ENCODE results near the gene NAA16.

The NAA16 gene

GRCh38 chr13:41282129-41282571 lies 28.9 kb upstream of the NAA16 start:
- Histone ChIP-seq H3K9ac (ENCODE audit: insufficient read length) (no peak overlapping the region), H3K36me3 (ENCODE audit: insufficient read depth, low read length) (no peaks in the 10 kb centered on the region), H3K4me3 (no peak overlapping the region), H3K9me3 (ENCODE audit: low read depth, low read length) (no peaks in the 10 kb centered on the region), H3K27ac (no peak overlapping the region)
- DNase-seq (ENCODE audit: low read depth, low spot score) = no peak
- TF ChIP-seq POLR2AphosphoS5 (IDR thresholded peaks at IDR 0.05; ENCODE audit: borderline replicate concordance, low read depth, low read length) = no peak
- TF ChIP-seq EZH2 (IDR thresholded peaks at IDR 0.05) = no peak
- no peak for TF ChIP-seq FOXP2 (optimal IDR thresholded peaks at IDR 0.05; ENCODE audit: control extremely low read depth, extremely low read length, insufficient read depth)

- DNase-seq (ENCODE audit: low read depth, low spot score) = no peak
- H3K9ac ChIP-seq (ENCODE audit: insufficient read length) = no peak overlapping the region
- no peaks in the 10 kb centered on the region for H3K36me3 ChIP-seq (ENCODE audit: insufficient read depth, low read length)
- H3K27ac ChIP-seq = no peak overlapping the region
- TF ChIP-seq EZH2 (IDR thresholded peaks at IDR 0.05) (no peak), POLR2AphosphoS5 (IDR thresholded peaks at IDR 0.05; ENCODE audit: borderline replicate concordance, low read depth, low read length) (no peak), FOXP2 (optimal IDR thresholded peaks at IDR 0.05; ENCODE audit: control extremely low read depth, extremely low read length, insufficient read depth) (no peak)
- no peak overlapping the region for H3K4me3 ChIP-seq
- H3K9me3 ChIP-seq (ENCODE audit: low read depth, low read length) = no peaks in the 10 kb centered on the region
Observed at GRCh38 chr13:41284512-41285288, 26.4 kb upstream of the NAA16 start.

GRCh38 chr13:41286370-41286769 lies 24.7 kb upstream of the NAA16 start:
- Histone ChIP-seq H3K27ac (no peak overlapping the region), H3K9ac (ENCODE audit: insufficient read length) (no peak overlapping the region), H3K9me3 (ENCODE audit: low read depth, low read length) (no peaks in the 10 kb centered on the region), H3K4me3 (no peak overlapping the region), H3K36me3 (ENCODE audit: insufficient read depth, low read length) (no peaks in the 10 kb centered on the region)
- no peak for TF ChIP-seq FOXP2 (optimal IDR thresholded peaks at IDR 0.05; ENCODE audit: control extremely low read depth, extremely low read length, insufficient read depth)
- TF ChIP-seq POLR2AphosphoS5 (IDR thresholded peaks at IDR 0.05; ENCODE audit: borderline replicate concordance, low read depth, low read length) = no peak
- TF ChIP-seq EZH2 (IDR thresholded peaks at IDR 0.05) = no peak
- DNase-seq (ENCODE audit: low read depth, low spot score) = no peak

- TF ChIP-seq FOXP2 (optimal IDR thresholded peaks at IDR 0.05; ENCODE audit: control extremely low read depth, extremely low read length, insufficient read depth) (no peak), EZH2 (IDR thresholded peaks at IDR 0.05) (no peak), POLR2AphosphoS5 (IDR thresholded peaks at IDR 0.05; ENCODE audit: borderline replicate concordance, low read depth, low read length) (no peak)
- Histone ChIP-seq H3K9ac (ENCODE audit: insufficient read length) (no peak overlapping the region), H3K4me3 (no peak overlapping the region), H3K27ac (no peak overlapping the region), H3K36me3 (ENCODE audit: insufficient read depth, low read length) (no peaks in the 10 kb centered on the region), H3K9me3 (ENCODE audit: low read depth, low read length) (no peaks in the 10 kb centered on the region)
- DNase-seq (ENCODE audit: low read depth, low spot score) = no peak
Observed at GRCh38 chr13:41289463-41289881, 21.6 kb upstream of the NAA16 start.

GRCh38 chr13:41291246-41291645 lies 19.8 kb upstream of the NAA16 start:
- TF ChIP-seq FOXP2 (optimal IDR thresholded peaks at IDR 0.05; ENCODE audit: control extremely low read depth, extremely low read length, insufficient read depth) (no peak), POLR2AphosphoS5 (IDR thresholded peaks at IDR 0.05; ENCODE audit: borderline replicate concordance, low read depth, low read length) (no peak), EZH2 (IDR thresholded peaks at IDR 0.05) (no peak)
- H3K36me3 ChIP-seq (ENCODE audit: insufficient read depth, low read length) = no peaks in the 10 kb centered on the region
- no peak overlapping the region for H3K27ac ChIP-seq
- no peak for DNase-seq (ENCODE audit: low read depth, low spot score)
- no peaks in the 10 kb centered on the region for H3K9me3 ChIP-seq (ENCODE audit: low read depth, low read length)
- H3K4me3 ChIP-seq = no peak overlapping the region
- H3K9ac ChIP-seq (ENCODE audit: insufficient read length) = no peak overlapping the region

- no peak overlapping the region for H3K27ac ChIP-seq
- no peaks in the 10 kb centered on the region for H3K36me3 ChIP-seq (ENCODE audit: insufficient read depth, low read length)
- TF ChIP-seq POLR2AphosphoS5 (IDR thresholded peaks at IDR 0.05; ENCODE audit: borderline replicate concordance, low read depth, low read length) (no peak), FOXP2 (optimal IDR thresholded peaks at IDR 0.05; ENCODE audit: control extremely low read depth, extremely low read length, insufficient read depth) (no peak), EZH2 (IDR thresholded peaks at IDR 0.05) (no peak)
- no peak overlapping the region for H3K9ac ChIP-seq (ENCODE audit: insufficient read length)
- DNase-seq (ENCODE audit: low read depth, low spot score) = no peak
- H3K4me3 ChIP-seq = no peak overlapping the region
- H3K9me3 ChIP-seq (ENCODE audit: low read depth, low read length) = no peaks in the 10 kb centered on the region
Observed at GRCh38 chr13:41293272-41293671, 17.8 kb upstream of the NAA16 start.

DNA sequence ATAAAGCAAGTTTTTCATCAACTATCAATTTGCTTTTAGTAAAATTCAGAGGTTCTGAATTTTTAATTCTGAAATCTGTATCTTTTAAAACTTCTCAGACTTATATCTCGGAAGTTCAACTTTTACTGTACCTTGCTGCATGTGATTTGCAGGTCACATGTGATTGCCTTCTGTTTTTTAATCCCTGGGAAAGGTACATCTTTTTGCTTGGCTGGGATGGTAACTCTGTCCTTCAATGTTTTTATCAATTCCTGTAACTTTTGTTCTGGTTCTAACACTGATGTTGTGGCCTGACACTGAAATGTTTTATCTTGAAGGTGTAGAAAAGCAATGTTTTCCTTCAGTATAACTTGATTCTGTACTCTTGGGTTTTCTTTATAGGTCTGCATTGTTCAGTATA lies 16.2 kb upstream of the NAA16 start:
- H3K36me3 ChIP-seq (ENCODE audit: insufficient read depth, low read length) = no peaks in the 10 kb centered on the region
- no peak for DNase-seq (ENCODE audit: low read depth, low spot score)
- no peak overlapping the region for H3K9ac ChIP-seq (ENCODE audit: insufficient read length)
- TF ChIP-seq POLR2AphosphoS5 (IDR thresholded peaks at IDR 0.05; ENCODE audit: borderline replicate concordance, low read depth, low read length) (no peak), FOXP2 (optimal IDR thresholded peaks at IDR 0.05; ENCODE audit: control extremely low read depth, extremely low read length, insufficient read depth) (no peak), EZH2 (IDR thresholded peaks at IDR 0.05) (no peak)
- H3K9me3 ChIP-seq (ENCODE audit: low read depth, low read length) = no peaks in the 10 kb centered on the region
- H3K4me3 ChIP-seq = no peak overlapping the region
- H3K27ac ChIP-seq = no peak overlapping the region

- Histone ChIP-seq H3K4me3 (no peak overlapping the region), H3K36me3 (ENCODE audit: insufficient read depth, low read length) (no peaks in the 10 kb centered on the region), H3K9ac (ENCODE audit: insufficient read length) (no peak overlapping the region), H3K9me3 (ENCODE audit: low read depth, low read length) (no peaks in the 10 kb centered on the region), H3K27ac (no peak overlapping the region)
- TF ChIP-seq EZH2 (IDR thresholded peaks at IDR 0.05) (no peak), FOXP2 (optimal IDR thresholded peaks at IDR 0.05; ENCODE audit: control extremely low read depth, extremely low read length, insufficient read depth) (no peak), POLR2AphosphoS5 (IDR thresholded peaks at IDR 0.05; ENCODE audit: borderline replicate concordance, low read depth, low read length) (no peak)
- DNase-seq (ENCODE audit: low read depth, low spot score) = no peak
Observed at GRCh38 chr13:41295973-41296372, 15.1 kb upstream of the NAA16 start.
